Gastrocnemius medialis (tissue), 4 donors: ENCODE measurements around the gene RAB17. TPM values are rescaled to one million over a fixed set of nuclear protein-coding genes. Genes with fewer than 3 reads are reported as not detected.
A peak's percentile ranks its signal among the peaks of the same experiment; 100 is the strongest.

Experiments
- ATAC-seq, 2 donors: fragments of 150-250 bp; one replicate each; pipeline ENCODE4 v1.9.1; 2016
- DNase-seq, 2 donors: peaks; one replicate each; pipeline ENCODE4 v3.0.0-alpha.2; 2019
- H3K27ac ChIP-seq, 4 donors: fragments of 200-600 bp; sonication (generic); 1 replicate in 1 of 4; 2 replicates in 3 of 4; pipeline ENCODE4 v1.5.1; 2016 to 2018; ENCODE audit warnings: mild to moderate bottlenecking in 2 of 4, moderate library complexity in 1 of 4
- H3K27me3 ChIP-seq, 3 donors: fragments of 200-600 bp; sonication (generic) in 2 of 3; 1 replicate in 1 of 3; 2 replicates in 2 of 3; pipeline versions ENCODE4 v1.5.1 to v1.6.0; 2016 to 2019; ENCODE audit warnings: mild to moderate bottlenecking in 1 of 3, moderate library complexity in 1 of 3
- H3K36me3 ChIP-seq, 2 donors: fragments of 200-600 bp; sonication (generic) in 1 of 2; one replicate each; pipeline ENCODE4 v1.5.1; 2017 to 2018
- H3K4me1 ChIP-seq, 2 donors: fragments of 200-600 bp; sonication (generic) in 1 of 2; one replicate each; pipeline ENCODE4 v1.5.1; 2016 to 2017; ENCODE audit warnings: mild to moderate bottlenecking in 2 of 2
- H3K4me3 ChIP-seq, 4 donors: fragments of 200-600 bp; sonication (generic) in 3 of 4; 1 replicate in 1 of 4; 2 replicates in 3 of 4; pipeline ENCODE4 v1.5.1; 2016 to 2019; ENCODE audit warnings: mild to moderate bottlenecking in 2 of 4
- H3K9me3 ChIP-seq, 3 donors: fragments of 200-600 bp; sonication (generic) in 2 of 3; 1 replicate in 1 of 3; 2 replicates in 2 of 3; pipeline ENCODE4 v1.5.1; 2016 to 2019
- POLR2A ChIP-seq, 2 donors: fragments of 450-650 bp; IDR thresholded peaks; one replicate each; pipeline ENCODE4 v1.6.1; 2017; ENCODE audit warnings: antibody characterized with exemption in 2 of 2, mild to moderate bottlenecking in 2 of 2, moderate library complexity in 2 of 2
- in situ Hi-C, 4 donors: fragments of 200-750 bp; cut with MboI; loops; one replicate each; pipeline versions ENCODE4 v1.15.0 to v1.8.0; 2017; ENCODE audit warnings: low sequenced_read_pairs in 4 of 4
- intact Hi-C: fragments of 100-400 bp; cut with DNase I; formaldehyde crosslinking; loops from one replicate; pipeline ENCODE4 v1.15.1; 2023; ENCODE audit warnings: low total_unique reads
- total RNA-seq, 4 donors: library from RNA; depleted of rRNA; stranded (reverse); fragments of >200 nt; gene quantifications; one replicate each; pipeline versions ENCODE4 v1.1.0 to v1.2.3, GENCODE V29; 2016
- TF ChIP-seq, protein P1 (sequence below), 5 experiments: fragments of 450-650 bp in 3 of 5; fragments of 200-600 bp in 2 of 5; sonication (generic) in 2 of 5; IDR thresholded peaks in 4 of 5; conservative IDR thresholded peaks in 1 of 5; 1 replicate in 4 of 5; 2 replicates in 1 of 5; pipeline ENCODE4 v1.5.1; 2016 to 2019; ENCODE audit warnings: antibody characterized with exemption in 5 of 5, mild to moderate bottlenecking in 3 of 5, moderate library complexity in 3 of 5

Gene RAB17
- total RNA-seq, 4 donors from 2014 or later: 0.42 to 1.3 TPM; not detected in 2

- intact Hi-C loops (no loop called here), in situ Hi-C loops (no loop called here)
- Histone ChIP-seq H3K27me3 (no peaks in the 10 kb centered on the region), H3K4me3 (no peak overlapping the region), H3K4me1 (peaks cover 23 to 31% of the 10 kb centered on the region in 2 donors), H3K27ac (peak overlapping the region; percentile 84 to 88 (median 86)), H3K9me3 (no peaks in the 10 kb centered on the region), H3K36me3 (no peaks in the 10 kb centered on the region)
- no peak for TF ChIP-seq POLR2A (IDR thresholded peaks at IDR 0.05)
- TF ChIP-seq, protein P1, sequence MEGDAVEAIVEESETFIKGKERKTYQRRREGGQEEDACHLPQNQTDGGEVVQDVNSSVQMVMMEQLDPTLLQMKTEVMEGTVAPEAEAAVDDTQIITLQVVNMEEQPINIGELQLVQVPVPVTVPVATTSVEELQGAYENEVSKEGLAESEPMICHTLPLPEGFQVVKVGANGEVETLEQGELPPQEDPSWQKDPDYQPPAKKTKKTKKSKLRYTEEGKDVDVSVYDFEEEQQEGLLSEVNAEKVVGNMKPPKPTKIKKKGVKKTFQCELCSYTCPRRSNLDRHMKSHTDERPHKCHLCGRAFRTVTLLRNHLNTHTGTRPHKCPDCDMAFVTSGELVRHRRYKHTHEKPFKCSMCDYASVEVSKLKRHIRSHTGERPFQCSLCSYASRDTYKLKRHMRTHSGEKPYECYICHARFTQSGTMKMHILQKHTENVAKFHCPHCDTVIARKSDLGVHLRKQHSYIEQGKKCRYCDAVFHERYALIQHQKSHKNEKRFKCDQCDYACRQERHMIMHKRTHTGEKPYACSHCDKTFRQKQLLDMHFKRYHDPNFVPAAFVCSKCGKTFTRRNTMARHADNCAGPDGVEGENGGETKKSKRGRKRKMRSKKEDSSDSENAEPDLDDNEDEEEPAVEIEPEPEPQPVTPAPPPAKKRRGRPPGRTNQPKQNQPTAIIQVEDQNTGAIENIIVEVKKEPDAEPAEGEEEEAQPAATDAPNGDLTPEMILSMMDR (IDR thresholded peaks at IDR 0.05 in 4 of 5, conservative IDR thresholded peaks at IDR 0.05 in 1 of 5): no peak
- DNase-seq (peak; percentile 38 to 59), ATAC-seq (no peak)
These were observed 34.7 kb upstream of the RAB17 start for GRCh38 chr2:237625216-237625705.

- in situ Hi-C loops: no loop called here
- intact Hi-C loops: no loop called here
These were observed 34.0 kb upstream of the RAB17 start for GRCh38 chr2:237624565-237624964.

GRCh38 chr2:237623428-237624403 is 33.2 kb upstream of the RAB17 start:
- H3K4me3 ChIP-seq: no peak overlapping the region
- no peaks in the 10 kb centered on the region for H3K36me3 ChIP-seq
- no peaks in the 10 kb centered on the region for H3K9me3 ChIP-seq
- no peak for TF ChIP-seq POLR2A (IDR thresholded peaks at IDR 0.05)
- TF ChIP-seq, protein P1 (IDR thresholded peaks at IDR 0.05 in 4 of 5, conservative IDR thresholded peaks at IDR 0.05 in 1 of 5): no peak
- intact Hi-C loops: no loop called here
- H3K27me3 ChIP-seq: no peaks in the 10 kb centered on the region
- ATAC-seq: no peak
- DNase-seq: no peak
- peaks cover 14 to 22% of the 10 kb centered on the region in 2 donors for H3K4me1 ChIP-seq
- in situ Hi-C loops: no loop called here
- no peak overlapping the region for H3K27ac ChIP-seq

More at GRCh38 chr2:237624565-237624964, 34.0 kb upstream of the RAB17 start:
- no peak for TF ChIP-seq POLR2A (IDR thresholded peaks at IDR 0.05)
- TF ChIP-seq, protein P1 (IDR thresholded peaks at IDR 0.05 in 4 of 5, conservative IDR thresholded peaks at IDR 0.05 in 1 of 5): peak in 1 of 5 experiments; percentile 18
- no peak overlapping the region for H3K4me3 ChIP-seq
- H3K9me3 ChIP-seq: no peaks in the 10 kb centered on the region
- ATAC-seq (no peak), DNase-seq (no peak)
- H3K36me3 ChIP-seq: no peaks in the 10 kb centered on the region
- no peaks in the 10 kb centered on the region for H3K27me3 ChIP-seq
- H3K4me1 ChIP-seq: peaks cover 16 to 24% of the 10 kb centered on the region in 2 donors
- peak overlapping the region in 2 of 4 donors; percentile 84 to 88 for H3K27ac ChIP-seq

DNA sequence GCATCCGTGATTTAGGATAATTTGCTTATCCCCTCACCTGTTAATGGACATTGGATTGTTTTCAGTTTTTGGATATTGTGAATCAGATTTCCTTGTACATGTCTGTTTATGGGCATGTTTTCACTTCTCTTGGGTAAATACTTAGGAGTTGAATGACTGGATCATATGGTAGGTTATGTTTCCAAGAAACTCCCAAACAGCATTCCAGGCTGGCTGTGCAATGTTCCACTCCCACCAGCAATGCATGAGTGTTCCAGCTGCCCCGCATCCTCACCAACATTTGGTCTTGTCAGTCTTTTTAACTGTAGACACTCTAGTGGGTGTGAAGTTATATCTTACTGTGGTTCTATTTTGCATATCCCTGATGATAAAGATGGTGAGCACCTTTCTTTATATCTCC is 27.9 kb upstream of the RAB17 start:
- Histone ChIP-seq H3K4me1 (peaks cover 34 to 36% of the 10 kb centered on the region in 2 donors), H3K9me3 (no peaks in the 10 kb centered on the region), H3K4me3 (no peak overlapping the region), H3K36me3 (no peaks in the 10 kb centered on the region), H3K27me3 (no peaks in the 10 kb centered on the region), H3K27ac (peak overlapping the region in 1 of 4 donors; percentile 61)
- DNase-seq (no peak), ATAC-seq (peak in 1 of 2 donors; percentile 40)
- in situ Hi-C loops: no loop called here
- intact Hi-C loops: no loop called here
- TF ChIP-seq POLR2A (IDR thresholded peaks at IDR 0.05): no peak

DNA sequence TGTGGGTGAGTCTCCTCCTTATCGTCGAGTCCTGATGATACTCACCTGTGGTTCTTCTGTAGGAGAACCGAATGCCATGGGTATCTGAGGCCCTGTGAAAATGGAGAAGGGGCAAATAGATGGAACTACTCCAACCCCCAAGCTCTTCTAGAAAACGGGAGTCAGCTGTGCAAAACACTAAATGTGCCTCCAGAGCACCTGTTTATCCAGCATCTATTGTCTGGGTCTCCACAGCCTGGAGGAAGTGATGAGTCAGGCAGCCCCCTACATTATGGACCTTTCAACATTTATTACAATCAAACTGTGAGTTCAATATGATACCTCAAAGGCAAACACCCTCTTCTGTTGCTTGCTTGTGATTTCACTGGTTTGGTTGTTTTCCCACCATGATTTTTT is 27.1 kb upstream of the RAB17 start:
- H3K9me3 ChIP-seq: no peaks in the 10 kb centered on the region
- H3K27ac ChIP-seq: peak overlapping the region; percentile 61 to 69 (median 67)
- no peaks in the 10 kb centered on the region for H3K27me3 ChIP-seq
- ATAC-seq: no peak
- intact Hi-C loops (no loop called here), in situ Hi-C loops (no loop called here)
- H3K4me1 ChIP-seq: peaks cover 34 to 36% of the 10 kb centered on the region in 2 donors
- no peak for TF ChIP-seq POLR2A (IDR thresholded peaks at IDR 0.05)
- TF ChIP-seq, protein P1 (IDR thresholded peaks at IDR 0.05 in 4 of 5, conservative IDR thresholded peaks at IDR 0.05 in 1 of 5): no peak
- H3K36me3 ChIP-seq: no peaks in the 10 kb centered on the region
- DNase-seq: no peak
- H3K4me3 ChIP-seq: no peak overlapping the region
